WTC11 (cell line): ENCODE results near the gene RYR2. TPM values are rescaled to one million over a fixed set of nuclear protein-coding genes. Genes with fewer than 3 reads are reported as not detected.

Experiments used
- ATAC-seq: fragments of 200-7000 bp; cut with Tn5 transposase; 2 replicates; pipeline ENCODE4 v1.10.0; 2021; ENCODE audit warnings: mild to moderate bottlenecking, moderate library complexity
- CTCF ChIA-PET: fragments of 300-600 bp; sonication (Branson Sonifier 250); formaldehyde crosslinking; loops from one replicate; lab custom pipeline; 2021; ENCODE audit warnings: antibody characterized with exemption; lab: Charles Lee
- POLR2A ChIA-PET: fragments of 350-600 bp; sonication (Branson Sonifier 250); formaldehyde crosslinking; loops from one replicate; lab custom pipeline; 2021; ENCODE audit warnings: antibody characterized with exemption; lab: Charles Lee
- DNase-seq: peaks from one replicate; pipeline ENCODE4 v3.0.0; 2021; ENCODE audit warnings: low spot score
- H3K27ac Mint-ChIP-seq: 2 replicates; pipeline ENCODE4 v1.8.0; 2021; ENCODE audit warnings: mixed read lengths
- H3K27me3 Mint-ChIP-seq: 2 replicates; pipeline ENCODE4 v1.8.0; 2021; ENCODE audit warnings: low read depth, mild to moderate bottlenecking, moderate library complexity, mixed read lengths
- H3K36me3 Mint-ChIP-seq: 2 replicates; pipeline ENCODE4 v1.8.0; 2021; ENCODE audit warnings: mixed read lengths
- H3K4me1 Mint-ChIP-seq: 2 replicates; pipeline ENCODE4 v1.8.0; 2022; ENCODE audit warnings: mixed read lengths
- H3K4me3 Mint-ChIP-seq: 2 replicates; pipeline ENCODE4 v1.8.0; 2021; ENCODE audit warnings: mild to moderate bottlenecking, moderate library complexity, mixed read lengths
- H3K9me3 Mint-ChIP-seq: 2 replicates; pipeline ENCODE4 v1.8.0; 2021; ENCODE audit warnings: mixed read lengths
- CREB1 ChIP-seq: sonication (generic); formaldehyde crosslinking; IDR thresholded peaks from 2 replicates; pipeline ENCODE4 v1.8.0; 2023; ENCODE audit warnings: mild to moderate bottlenecking, missing genetic modification reagents
- FOXP1 ChIP-seq: sonication (generic); formaldehyde crosslinking; IDR thresholded peaks from 2 replicates; pipeline ENCODE4 v1.8.0; 2022; ENCODE audit warnings: missing genetic modification reagents, mild to moderate bottlenecking, moderate library complexity, borderline replicate concordance
- JAZF1 ChIP-seq: fragments of 250-450 bp; sonication (Bioruptor Pico); IDR thresholded peaks from 2 replicates; pipeline ENCODE4 v1.9.0; 2021; ENCODE audit warnings: moderate library complexity, mild to moderate bottlenecking, inconsistent platforms
- JUN ChIP-seq: sonication (generic); formaldehyde crosslinking; IDR thresholded peaks from 2 replicates; pipeline ENCODE4 v1.8.0; 2023; ENCODE audit warnings: mild to moderate bottlenecking, missing genetic modification reagents
- PRRX2 ChIP-seq: fragments of 250-450 bp; sonication (Bioruptor Pico); IDR thresholded peaks from 2 replicates; pipeline ENCODE4 v1.8.0; 2021; ENCODE audit warnings: mild to moderate bottlenecking
- RELA ChIP-seq: sonication (generic); formaldehyde crosslinking; IDR thresholded peaks from 2 replicates; pipeline ENCODE4 v1.8.1; 2022; ENCODE audit warnings: missing genetic modification reagents, mild to moderate bottlenecking, borderline replicate concordance
- SMAD4 ChIP-seq: sonication (generic); formaldehyde crosslinking; IDR thresholded peaks from 2 replicates; pipeline ENCODE4 v1.8.0; 2022; ENCODE audit warnings: mild to moderate bottlenecking, missing genetic modification reagents
- ZNF263 ChIP-seq: sonication (generic); formaldehyde crosslinking; IDR thresholded peaks from 2 replicates; pipeline ENCODE4 v1.8.1; 2022; ENCODE audit warnings: low read depth, mild to moderate bottlenecking, moderate library complexity, missing genetic modification reagents
- ZNF416 ChIP-seq: fragments of 250-450 bp; sonication (Bioruptor Pico); IDR thresholded peaks from 2 replicates; pipeline ENCODE4 v1.9.0; 2021; ENCODE audit warnings: mild to moderate bottlenecking, inconsistent platforms
- total RNA-seq: library from RNA; stranded (reverse); gene quantifications from 3 replicates; pipeline ENCODE4 v1.2.3, GENCODE V29; 2021
- TF ChIP-seq, protein P1 (sequence below): sonication (generic); formaldehyde crosslinking; IDR thresholded peaks from 2 replicates; pipeline ENCODE4 v1.8.0; 2023; ENCODE audit warnings: missing genetic modification reagents, mild to moderate bottlenecking, borderline replicate concordance
- TF ChIP-seq, protein P2 (sequence below): sonication (generic); formaldehyde crosslinking; IDR thresholded peaks from 2 replicates; pipeline ENCODE4 v1.8.0; 2022; ENCODE audit warnings: missing genetic modification reagents
- TF ChIP-seq, protein P3 (sequence below): fragments of 250-450 bp; sonication (Bioruptor Pico); IDR thresholded peaks from 2 replicates; pipeline ENCODE4 v1.9.0; 2021; ENCODE audit warnings: mild to moderate bottlenecking, borderline replicate concordance
- TF ChIP-seq, protein P4 (sequence below): sonication (generic); formaldehyde crosslinking; IDR thresholded peaks from 2 replicates; pipeline ENCODE4 v1.8.1; 2023; ENCODE audit warnings: mild to moderate bottlenecking, missing genetic modification reagents, moderate library complexity
- TF ChIP-seq, protein P5 (sequence below): sonication (generic); formaldehyde crosslinking; IDR thresholded peaks from 2 replicates; pipeline ENCODE4 v1.8.1; 2022; ENCODE audit warnings: mild to moderate bottlenecking, missing genetic modification reagents, moderate library complexity, borderline replicate concordance
- TF ChIP-seq, protein P6 (sequence below): fragments of 250-450 bp; sonication (Bioruptor Pico); conservative IDR thresholded peaks from 2 replicates; pipeline ENCODE4 v1.9.0; 2021; ENCODE audit warnings: mild to moderate bottlenecking
- TF ChIP-seq, protein P7 (sequence below): sonication (generic); formaldehyde crosslinking; conservative IDR thresholded peaks from 2 replicates; pipeline ENCODE4 v1.8.1; 2022; ENCODE audit warnings: mild to moderate bottlenecking, missing genetic modification reagents

The RYR2 gene
- total RNA-seq, 1 experiment from 2014 or later = 7.9 TPM

DNA sequence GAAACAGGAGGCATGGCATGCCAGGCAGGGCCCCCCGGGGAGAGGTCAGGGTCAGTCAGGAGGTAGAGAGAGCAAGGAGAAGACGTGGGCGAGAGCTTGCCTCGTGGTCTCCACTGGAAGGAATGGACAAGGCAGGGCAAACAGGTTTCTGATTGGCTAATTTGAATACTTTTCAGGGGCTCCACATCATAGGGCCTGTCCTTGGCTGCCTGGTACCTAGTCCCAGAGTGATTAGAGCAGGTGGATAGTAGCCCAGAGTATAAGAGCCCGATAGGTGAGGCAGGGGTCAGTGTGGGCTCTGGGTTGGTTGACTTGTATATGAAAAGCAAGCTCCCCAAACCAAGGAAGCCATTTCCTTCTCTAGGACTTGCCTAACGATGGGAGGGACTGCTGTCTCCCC lies 670.1 kb downstream of the RYR2 start:
- Mint-ChIP-seq H3K27me3 (no peaks in the 10 kb centered on the region), H3K27ac (no peak overlapping the region), H3K36me3 (no peaks in the 10 kb centered on the region), H3K4me1 (peaks cover 4% of the 10 kb centered on the region)
- peak; percentile 25 for DNase-seq
- TF ChIP-seq CREB1 (CRISPR knock-in tag) (no peak), FOXP1 (no peak), SMAD4 (CRISPR knock-in tag) (no peak), PRRX2 (CRISPR knock-in tag) (no peak), ZNF263 (CRISPR knock-in tag) (no peak), JAZF1 (CRISPR knock-in tag) (no peak), ZNF416 (CRISPR knock-in tag) (no peak), JUN (CRISPR knock-in tag) (no peak), RELA (no peak)
- TF ChIP-seq, protein P1, sequence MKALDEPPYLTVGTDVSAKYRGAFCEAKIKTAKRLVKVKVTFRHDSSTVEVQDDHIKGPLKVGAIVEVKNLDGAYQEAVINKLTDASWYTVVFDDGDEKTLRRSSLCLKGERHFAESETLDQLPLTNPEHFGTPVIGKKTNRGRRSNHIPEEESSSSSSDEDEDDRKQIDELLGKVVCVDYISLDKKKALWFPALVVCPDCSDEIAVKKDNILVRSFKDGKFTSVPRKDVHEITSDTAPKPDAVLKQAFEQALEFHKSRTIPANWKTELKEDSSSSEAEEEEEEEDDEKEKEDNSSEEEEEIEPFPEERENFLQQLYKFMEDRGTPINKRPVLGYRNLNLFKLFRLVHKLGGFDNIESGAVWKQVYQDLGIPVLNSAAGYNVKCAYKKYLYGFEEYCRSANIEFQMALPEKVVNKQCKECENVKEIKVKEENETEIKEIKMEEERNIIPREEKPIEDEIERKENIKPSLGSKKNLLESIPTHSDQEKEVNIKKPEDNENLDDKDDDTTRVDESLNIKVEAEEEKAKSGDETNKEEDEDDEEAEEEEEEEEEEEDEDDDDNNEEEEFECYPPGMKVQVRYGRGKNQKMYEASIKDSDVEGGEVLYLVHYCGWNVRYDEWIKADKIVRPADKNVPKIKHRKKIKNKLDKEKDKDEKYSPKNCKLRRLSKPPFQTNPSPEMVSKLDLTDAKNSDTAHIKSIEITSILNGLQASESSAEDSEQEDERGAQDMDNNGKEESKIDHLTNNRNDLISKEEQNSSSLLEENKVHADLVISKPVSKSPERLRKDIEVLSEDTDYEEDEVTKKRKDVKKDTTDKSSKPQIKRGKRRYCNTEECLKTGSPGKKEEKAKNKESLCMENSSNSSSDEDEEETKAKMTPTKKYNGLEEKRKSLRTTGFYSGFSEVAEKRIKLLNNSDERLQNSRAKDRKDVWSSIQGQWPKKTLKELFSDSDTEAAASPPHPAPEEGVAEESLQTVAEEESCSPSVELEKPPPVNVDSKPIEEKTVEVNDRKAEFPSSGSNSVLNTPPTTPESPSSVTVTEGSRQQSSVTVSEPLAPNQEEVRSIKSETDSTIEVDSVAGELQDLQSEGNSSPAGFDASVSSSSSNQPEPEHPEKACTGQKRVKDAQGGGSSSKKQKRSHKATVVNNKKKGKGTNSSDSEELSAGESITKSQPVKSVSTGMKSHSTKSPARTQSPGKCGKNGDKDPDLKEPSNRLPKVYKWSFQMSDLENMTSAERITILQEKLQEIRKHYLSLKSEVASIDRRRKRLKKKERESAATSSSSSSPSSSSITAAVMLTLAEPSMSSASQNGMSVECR (CRISPR knock-in tag) = no peak
- TF ChIP-seq, protein P2, sequence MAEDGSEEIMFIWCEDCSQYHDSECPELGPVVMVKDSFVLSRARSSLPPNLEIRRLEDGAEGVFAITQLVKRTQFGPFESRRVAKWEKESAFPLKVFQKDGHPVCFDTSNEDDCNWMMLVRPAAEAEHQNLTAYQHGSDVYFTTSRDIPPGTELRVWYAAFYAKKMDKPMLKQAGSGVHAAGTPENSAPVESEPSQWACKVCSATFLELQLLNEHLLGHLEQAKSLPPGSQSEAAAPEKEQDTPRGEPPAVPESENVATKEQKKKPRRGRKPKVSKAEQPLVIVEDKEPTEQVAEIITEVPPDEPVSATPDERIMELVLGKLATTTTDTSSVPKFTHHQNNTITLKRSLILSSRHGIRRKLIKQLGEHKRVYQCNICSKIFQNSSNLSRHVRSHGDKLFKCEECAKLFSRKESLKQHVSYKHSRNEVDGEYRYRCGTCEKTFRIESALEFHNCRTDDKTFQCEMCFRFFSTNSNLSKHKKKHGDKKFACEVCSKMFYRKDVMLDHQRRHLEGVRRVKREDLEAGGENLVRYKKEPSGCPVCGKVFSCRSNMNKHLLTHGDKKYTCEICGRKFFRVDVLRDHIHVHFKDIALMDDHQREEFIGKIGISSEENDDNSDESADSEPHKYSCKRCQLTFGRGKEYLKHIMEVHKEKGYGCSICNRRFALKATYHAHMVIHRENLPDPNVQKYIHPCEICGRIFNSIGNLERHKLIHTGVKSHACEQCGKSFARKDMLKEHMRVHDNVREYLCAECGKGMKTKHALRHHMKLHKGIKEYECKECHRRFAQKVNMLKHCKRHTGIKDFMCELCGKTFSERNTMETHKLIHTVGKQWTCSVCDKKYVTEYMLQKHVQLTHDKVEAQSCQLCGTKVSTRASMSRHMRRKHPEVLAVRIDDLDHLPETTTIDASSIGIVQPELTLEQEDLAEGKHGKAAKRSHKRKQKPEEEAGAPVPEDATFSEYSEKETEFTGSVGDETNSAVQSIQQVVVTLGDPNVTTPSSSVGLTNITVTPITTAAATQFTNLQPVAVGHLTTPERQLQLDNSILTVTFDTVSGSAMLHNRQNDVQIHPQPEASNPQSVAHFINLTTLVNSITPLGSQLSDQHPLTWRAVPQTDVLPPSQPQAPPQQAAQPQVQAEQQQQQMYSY (CRISPR knock-in tag) = no peak
- TF ChIP-seq, protein P3, sequence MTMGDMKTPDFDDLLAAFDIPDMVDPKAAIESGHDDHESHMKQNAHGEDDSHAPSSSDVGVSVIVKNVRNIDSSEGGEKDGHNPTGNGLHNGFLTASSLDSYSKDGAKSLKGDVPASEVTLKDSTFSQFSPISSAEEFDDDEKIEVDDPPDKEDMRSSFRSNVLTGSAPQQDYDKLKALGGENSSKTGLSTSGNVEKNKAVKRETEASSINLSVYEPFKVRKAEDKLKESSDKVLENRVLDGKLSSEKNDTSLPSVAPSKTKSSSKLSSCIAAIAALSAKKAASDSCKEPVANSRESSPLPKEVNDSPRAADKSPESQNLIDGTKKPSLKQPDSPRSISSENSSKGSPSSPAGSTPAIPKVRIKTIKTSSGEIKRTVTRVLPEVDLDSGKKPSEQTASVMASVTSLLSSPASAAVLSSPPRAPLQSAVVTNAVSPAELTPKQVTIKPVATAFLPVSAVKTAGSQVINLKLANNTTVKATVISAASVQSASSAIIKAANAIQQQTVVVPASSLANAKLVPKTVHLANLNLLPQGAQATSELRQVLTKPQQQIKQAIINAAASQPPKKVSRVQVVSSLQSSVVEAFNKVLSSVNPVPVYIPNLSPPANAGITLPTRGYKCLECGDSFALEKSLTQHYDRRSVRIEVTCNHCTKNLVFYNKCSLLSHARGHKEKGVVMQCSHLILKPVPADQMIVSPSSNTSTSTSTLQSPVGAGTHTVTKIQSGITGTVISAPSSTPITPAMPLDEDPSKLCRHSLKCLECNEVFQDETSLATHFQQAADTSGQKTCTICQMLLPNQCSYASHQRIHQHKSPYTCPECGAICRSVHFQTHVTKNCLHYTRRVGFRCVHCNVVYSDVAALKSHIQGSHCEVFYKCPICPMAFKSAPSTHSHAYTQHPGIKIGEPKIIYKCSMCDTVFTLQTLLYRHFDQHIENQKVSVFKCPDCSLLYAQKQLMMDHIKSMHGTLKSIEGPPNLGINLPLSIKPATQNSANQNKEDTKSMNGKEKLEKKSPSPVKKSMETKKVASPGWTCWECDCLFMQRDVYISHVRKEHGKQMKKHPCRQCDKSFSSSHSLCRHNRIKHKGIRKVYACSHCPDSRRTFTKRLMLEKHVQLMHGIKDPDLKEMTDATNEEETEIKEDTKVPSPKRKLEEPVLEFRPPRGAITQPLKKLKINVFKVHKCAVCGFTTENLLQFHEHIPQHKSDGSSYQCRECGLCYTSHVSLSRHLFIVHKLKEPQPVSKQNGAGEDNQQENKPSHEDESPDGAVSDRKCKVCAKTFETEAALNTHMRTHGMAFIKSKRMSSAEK (CRISPR knock-in tag) = no peak
- TF ChIP-seq, protein P4, sequence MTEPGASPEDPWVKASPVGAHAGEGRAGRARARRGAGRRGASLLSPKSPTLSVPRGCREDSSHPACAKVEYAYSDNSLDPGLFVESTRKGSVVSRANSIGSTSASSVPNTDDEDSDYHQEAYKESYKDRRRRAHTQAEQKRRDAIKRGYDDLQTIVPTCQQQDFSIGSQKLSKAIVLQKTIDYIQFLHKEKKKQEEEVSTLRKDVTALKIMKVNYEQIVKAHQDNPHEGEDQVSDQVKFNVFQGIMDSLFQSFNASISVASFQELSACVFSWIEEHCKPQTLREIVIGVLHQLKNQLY (CRISPR knock-in tag) = no peak
- TF ChIP-seq, protein P5, sequence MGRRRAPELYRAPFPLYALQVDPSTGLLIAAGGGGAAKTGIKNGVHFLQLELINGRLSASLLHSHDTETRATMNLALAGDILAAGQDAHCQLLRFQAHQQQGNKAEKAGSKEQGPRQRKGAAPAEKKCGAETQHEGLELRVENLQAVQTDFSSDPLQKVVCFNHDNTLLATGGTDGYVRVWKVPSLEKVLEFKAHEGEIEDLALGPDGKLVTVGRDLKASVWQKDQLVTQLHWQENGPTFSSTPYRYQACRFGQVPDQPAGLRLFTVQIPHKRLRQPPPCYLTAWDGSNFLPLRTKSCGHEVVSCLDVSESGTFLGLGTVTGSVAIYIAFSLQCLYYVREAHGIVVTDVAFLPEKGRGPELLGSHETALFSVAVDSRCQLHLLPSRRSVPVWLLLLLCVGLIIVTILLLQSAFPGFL (CRISPR knock-in tag) = no peak
- TF ChIP-seq, protein P6, sequence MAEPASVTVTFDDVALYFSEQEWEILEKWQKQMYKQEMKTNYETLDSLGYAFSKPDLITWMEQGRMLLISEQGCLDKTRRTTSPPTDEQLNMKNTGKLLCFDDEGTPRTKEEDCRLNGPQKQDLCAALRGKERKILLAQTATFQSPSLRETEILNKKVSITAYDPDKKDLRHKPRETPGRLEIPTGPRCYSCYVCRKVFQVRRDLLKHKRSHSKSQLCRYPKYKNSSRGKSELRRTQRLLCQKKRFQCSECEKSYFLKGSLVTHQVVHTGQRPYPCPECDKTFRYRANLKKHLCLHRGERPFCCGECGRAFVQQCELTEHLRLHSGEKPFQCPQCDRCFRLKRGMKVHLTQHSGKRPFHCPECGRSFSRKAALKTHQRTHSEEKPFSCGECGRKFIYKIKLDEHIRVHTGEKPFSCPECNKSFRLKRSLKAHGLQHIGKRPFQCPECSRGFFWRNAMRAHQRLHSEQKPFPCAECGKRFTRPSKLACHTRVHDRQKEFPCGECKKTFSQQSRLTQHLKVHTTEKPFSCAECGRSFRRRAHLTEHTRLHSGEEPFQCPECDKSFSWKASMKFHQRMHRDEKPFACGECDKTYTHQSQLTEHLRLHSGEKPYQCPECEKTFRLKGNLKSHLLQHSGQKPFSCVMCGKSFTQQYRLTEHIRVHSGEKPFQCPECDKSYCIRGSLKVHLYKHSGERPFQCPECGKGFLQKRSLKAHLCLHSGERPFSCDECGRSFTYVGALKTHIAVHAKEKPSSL (CRISPR knock-in tag) = no peak
- TF ChIP-seq, protein P7, sequence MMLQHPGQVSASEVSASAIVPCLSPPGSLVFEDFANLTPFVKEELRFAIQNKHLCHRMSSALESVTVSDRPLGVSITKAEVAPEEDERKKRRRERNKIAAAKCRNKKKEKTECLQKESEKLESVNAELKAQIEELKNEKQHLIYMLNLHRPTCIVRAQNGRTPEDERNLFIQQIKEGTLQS (CRISPR knock-in tag) = no peak
- TF ChIP-seq, all 79 proteins: peak for 0
- CTCF ChIA-PET = interaction anchor here (1.7 kb wide), 1 partner anchor 87 kb away, joined by 5 read pairs; no protein-coding TSS in a partner anchor
- Mint-ChIP-seq H3K4me3 (no peak overlapping the region), H3K9me3 (no peaks in the 10 kb centered on the region)
- ATAC-seq = peak; percentile 64; the same call in 1 of the 2 replicates
- POLR2A ChIA-PET = no interaction called here
